Tibial artery (tissue), 4 donors: ENCODE measurements around the gene B4GALT5.

Experiments
- DNase-seq, 2 donors: peaks; one replicate each; pipeline ENCODE4 v3.0.0-alpha.2; 2019
- H3K27ac ChIP-seq, 2 donors: fragments of 200-600 bp; sonication (generic) in 1 of 2; 1 replicate in 1 of 2; 2 replicates in 1 of 2; pipeline ENCODE4 v1.5.1; 2018 to 2019; ENCODE audit warnings: mild to moderate bottlenecking in 1 of 2
- H3K27me3 ChIP-seq, 2 donors: fragments of 200-600 bp; sonication (generic) in 1 of 2; one replicate each; pipeline versions ENCODE4 v1.5.1 to v1.6.0; 2016 to 2019
- H3K36me3 ChIP-seq, 3 donors: fragments of 200-600 bp; sonication (generic) in 2 of 3; one replicate each; pipeline ENCODE4 v1.5.1; 2016 to 2019; ENCODE audit warnings: mild to moderate bottlenecking in 2 of 3
- H3K4me1 ChIP-seq, 4 donors: fragments of 200-600 bp; sonication (generic) in 2 of 4; 1 replicate in 3 of 4; 2 replicates in 1 of 4; pipeline ENCODE4 v1.5.1; 2016 to 2019
- H3K4me3 ChIP-seq, 2 donors: fragments of 200-600 bp; sonication (generic) in 1 of 2; 1 replicate in 1 of 2; 2 replicates in 1 of 2; pipeline ENCODE4 v1.5.1; 2018 to 2019; ENCODE audit warnings: mild to moderate bottlenecking in 2 of 2
- H3K9me3 ChIP-seq, 3 donors: fragments of 200-600 bp; sonication (generic) in 1 of 3; one replicate each; pipeline ENCODE4 v1.5.1; 2016 to 2019
- CTCF ChIP-seq, 2 experiments: fragments of 200-600 bp in 1 of 2; fragments of 450-650 bp in 1 of 2; IDR thresholded peaks; one replicate each; pipeline ENCODE4 v1.5.1; 2017 to 2019; ENCODE audit warnings: antibody characterized with exemption in 2 of 2, mild to moderate bottlenecking in 1 of 2, moderate library complexity in 1 of 2
- intact Hi-C: fragments of 100-400 bp; cut with DNase I; formaldehyde crosslinking; loops from one replicate; pipeline ENCODE4 v1.15.0; 2023; ENCODE audit warnings: low total_unique reads

B4GALT5 gene

GRCh38 chr20:49741977-49742376, 28.3 kb upstream of the B4GALT5 start:
- H3K4me3 ChIP-seq, result no peak overlapping the region
- H3K36me3 ChIP-seq, result no peaks in the 10 kb centered on the region
- H3K4me1 ChIP-seq, result no peaks in the 10 kb centered on the region
- H3K27ac ChIP-seq, result no peak overlapping the region
- intact Hi-C loops, result no loop called here
- DNase-seq, result no peak
- no peak for TF ChIP-seq CTCF (IDR thresholded peaks at IDR 0.05)
- no peaks in the 10 kb centered on the region for H3K27me3 ChIP-seq
- H3K9me3 ChIP-seq, result no peaks in the 10 kb centered on the region

DNA sequence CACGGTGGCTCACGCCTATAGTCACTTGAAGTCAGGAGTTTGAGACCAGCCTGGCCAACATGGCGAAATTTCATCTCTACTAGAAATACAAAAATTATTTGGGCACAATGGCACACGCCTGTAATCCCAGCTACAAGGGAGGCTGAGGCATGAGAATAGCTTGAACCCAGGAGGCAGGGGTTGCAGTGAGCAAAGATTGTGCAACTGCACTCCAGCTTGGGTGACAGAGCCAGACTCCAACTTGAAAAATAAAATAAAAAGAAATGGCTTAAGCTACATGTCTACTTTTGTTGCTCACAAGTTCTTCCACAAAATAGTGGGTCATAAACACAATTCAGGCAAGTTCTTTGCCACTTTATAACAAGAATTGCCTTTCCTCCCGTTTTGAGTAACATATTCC, 27.1 kb upstream of the B4GALT5 start:
- no peaks in the 10 kb centered on the region for H3K36me3 ChIP-seq
- no peaks in the 10 kb centered on the region for H3K4me1 ChIP-seq
- no peaks in the 10 kb centered on the region for H3K27me3 ChIP-seq
- no peak for TF ChIP-seq CTCF (IDR thresholded peaks at IDR 0.05)
- DNase-seq, result no peak
- H3K4me3 ChIP-seq, result no peak overlapping the region
- intact Hi-C loops, result no loop called here
- no peak overlapping the region for H3K27ac ChIP-seq
- no peaks in the 10 kb centered on the region for H3K9me3 ChIP-seq

GRCh38 chr20:49739042-49739441, 25.4 kb upstream of the B4GALT5 start:
- Histone ChIP-seq H3K4me3 (no peak overlapping the region), H3K27ac (no peak overlapping the region), H3K4me1 (no peaks in the 10 kb centered on the region), H3K36me3 (no peaks in the 10 kb centered on the region), H3K9me3 (no peaks in the 10 kb centered on the region), H3K27me3 (no peaks in the 10 kb centered on the region)
- no peak for TF ChIP-seq CTCF (IDR thresholded peaks at IDR 0.05)
- intact Hi-C loops, result no loop called here
- no peak for DNase-seq

DNA sequence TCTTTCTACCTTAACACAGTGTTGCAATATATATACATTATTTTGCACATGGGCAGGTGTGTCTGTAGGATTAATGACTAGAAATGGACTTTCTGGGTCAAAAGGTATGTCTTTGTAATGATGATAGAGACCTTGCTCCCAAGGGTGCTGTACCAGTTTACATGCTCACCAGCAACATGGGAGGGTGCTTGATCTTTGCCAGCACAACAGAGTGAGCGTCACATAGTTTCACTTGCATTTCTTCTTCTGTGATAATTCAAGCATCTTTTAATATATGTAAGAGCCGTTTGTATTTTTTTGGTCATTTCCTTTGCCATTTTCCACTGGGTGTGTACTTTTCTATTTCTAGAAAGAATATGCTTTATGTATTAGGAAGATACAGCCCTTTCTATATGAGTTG, 23.6 kb upstream of the B4GALT5 start:
- TF ChIP-seq CTCF (IDR thresholded peaks at IDR 0.05), result no peak
- Histone ChIP-seq H3K36me3 (no peaks in the 10 kb centered on the region), H3K4me3 (no peak overlapping the region), H3K9me3 (no peaks in the 10 kb centered on the region), H3K4me1 (no peaks in the 10 kb centered on the region), H3K27ac (no peak overlapping the region), H3K27me3 (no peaks in the 10 kb centered on the region)
- DNase-seq, result no peak
- intact Hi-C loops, result no loop called here

DNA sequence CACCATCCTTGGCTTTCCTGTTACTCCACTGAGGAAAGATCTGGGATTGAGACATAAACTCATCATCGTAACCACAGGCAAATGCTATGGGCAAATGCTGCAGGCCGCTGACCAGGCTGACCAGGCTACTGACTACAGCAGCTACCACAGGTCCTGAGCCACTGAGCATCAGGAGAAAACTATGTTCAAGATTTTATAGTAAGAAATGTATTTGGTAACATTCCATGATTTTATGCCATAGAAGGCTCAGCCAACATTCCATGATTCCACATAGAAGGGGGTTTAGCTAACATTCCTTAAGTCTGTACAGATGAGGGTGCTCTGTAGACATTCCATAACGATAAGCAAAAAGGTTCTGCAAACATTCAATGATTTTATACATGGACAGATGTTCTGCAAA, 16.1 kb upstream of the B4GALT5 start:
- Histone ChIP-seq H3K27me3 (no peaks in the 10 kb centered on the region), H3K4me3 (no peak overlapping the region), H3K4me1 (peaks cover 0 to 3% (median 0%) of the 10 kb centered on the region in 4 donors), H3K9me3 (no peaks in the 10 kb centered on the region), H3K27ac (no peak overlapping the region), H3K36me3 (no peaks in the 10 kb centered on the region)
- TF ChIP-seq CTCF (IDR thresholded peaks at IDR 0.05), result no peak
- intact Hi-C loops, result no loop called here
- DNase-seq, result peak in 1 of 2 donors; percentile 7
